HCEC 1CT (cell line): ENCODE data around the gene ATP5MC2.
"Not testable (repeated sequence)": the region's sequence is repeated elsewhere in the genome, so short reads cannot be mapped to it uniquely, and the experiment has no call there.

Source experiments
- DNase-seq: peaks from one replicate; pipeline ENCODE4 v3.0.0-alpha.2; 2017

Gene ATP5MC2

GRCh38 chr12:53688134-53688533, 12.3 kb upstream of the ATP5MC2 start:
- no peak for DNase-seq

DNA sequence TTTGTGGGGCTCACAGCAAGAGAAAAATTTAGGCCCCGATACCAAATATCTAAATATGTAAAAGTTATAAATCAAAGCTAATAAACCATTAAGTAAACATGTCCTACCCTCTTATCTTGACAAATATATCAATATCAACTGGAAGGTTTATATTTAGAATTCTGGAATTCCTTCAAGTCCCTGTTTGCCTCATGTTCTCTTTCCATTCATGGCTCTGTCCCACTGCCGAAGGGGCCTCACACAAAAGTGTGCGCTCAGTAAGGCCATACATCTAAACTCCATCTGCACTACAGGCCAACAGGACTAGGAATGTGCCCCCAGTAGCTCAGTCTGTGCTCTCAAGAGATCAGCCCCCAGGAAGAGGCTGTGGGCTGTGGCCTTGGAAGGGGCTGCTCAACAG, 10.6 kb upstream of the ATP5MC2 start:
- DNase-seq: no peak

DNA sequence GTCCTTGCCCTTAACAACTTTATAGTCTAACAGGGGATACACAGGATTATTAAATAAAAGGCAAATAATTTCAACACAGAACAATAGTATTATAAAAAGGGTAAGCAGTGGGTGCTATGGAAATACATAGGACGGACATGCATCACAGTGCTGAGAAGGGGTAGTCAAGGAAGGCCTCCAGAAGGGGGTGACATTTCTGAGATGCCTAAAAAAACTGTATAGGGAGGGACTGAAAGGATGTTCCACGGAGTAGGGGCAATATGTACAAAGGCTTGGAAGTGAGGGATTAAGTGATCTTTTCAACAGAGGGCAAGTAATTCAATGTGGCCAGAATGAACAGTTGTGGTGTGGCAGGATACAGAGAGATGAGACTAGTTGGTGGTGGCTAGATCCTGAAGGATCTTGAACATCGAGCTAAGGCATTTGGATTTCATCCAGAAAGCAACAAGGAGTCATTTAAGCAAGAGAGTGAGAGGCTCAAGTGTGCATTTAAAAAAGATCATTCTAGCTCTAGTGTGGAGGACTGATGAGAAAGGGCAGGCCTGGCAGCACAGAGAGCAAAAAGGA, 8.9 kb upstream of the ATP5MC2 start:
- DNase-seq: no peak

- no peak for DNase-seq
Observed at GRCh38 chr12:53683983-53684382, 8.1 kb upstream of the ATP5MC2 start.

DNA sequence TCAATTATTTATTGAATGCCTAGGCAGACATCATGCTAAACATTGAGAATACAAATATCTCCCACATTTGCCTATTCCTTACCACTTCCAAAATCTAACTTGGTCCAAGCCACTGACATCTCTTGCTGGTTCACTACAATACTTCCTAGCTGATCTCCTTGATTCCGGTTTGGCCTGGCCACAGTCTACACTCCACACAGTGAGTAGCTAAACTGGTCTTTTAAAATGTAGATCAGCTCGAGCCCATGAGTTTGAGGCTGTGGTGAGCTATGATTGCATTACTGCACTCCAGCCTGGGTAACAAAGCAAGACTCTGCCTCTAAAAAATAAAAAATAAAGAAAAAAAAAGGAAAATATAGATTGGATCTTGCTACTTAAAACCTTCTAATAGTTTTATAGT, 7.6 kb upstream of the ATP5MC2 start:
- no peak for DNase-seq

- DNase-seq: not testable (repeated sequence)
Observed at GRCh38 chr12:53680061-53680460, 4.2 kb upstream of the ATP5MC2 start.

- no peak for DNase-seq
Observed at GRCh38 chr12:53677800-53678148, 1.9 kb upstream of the ATP5MC2 start.

DNA sequence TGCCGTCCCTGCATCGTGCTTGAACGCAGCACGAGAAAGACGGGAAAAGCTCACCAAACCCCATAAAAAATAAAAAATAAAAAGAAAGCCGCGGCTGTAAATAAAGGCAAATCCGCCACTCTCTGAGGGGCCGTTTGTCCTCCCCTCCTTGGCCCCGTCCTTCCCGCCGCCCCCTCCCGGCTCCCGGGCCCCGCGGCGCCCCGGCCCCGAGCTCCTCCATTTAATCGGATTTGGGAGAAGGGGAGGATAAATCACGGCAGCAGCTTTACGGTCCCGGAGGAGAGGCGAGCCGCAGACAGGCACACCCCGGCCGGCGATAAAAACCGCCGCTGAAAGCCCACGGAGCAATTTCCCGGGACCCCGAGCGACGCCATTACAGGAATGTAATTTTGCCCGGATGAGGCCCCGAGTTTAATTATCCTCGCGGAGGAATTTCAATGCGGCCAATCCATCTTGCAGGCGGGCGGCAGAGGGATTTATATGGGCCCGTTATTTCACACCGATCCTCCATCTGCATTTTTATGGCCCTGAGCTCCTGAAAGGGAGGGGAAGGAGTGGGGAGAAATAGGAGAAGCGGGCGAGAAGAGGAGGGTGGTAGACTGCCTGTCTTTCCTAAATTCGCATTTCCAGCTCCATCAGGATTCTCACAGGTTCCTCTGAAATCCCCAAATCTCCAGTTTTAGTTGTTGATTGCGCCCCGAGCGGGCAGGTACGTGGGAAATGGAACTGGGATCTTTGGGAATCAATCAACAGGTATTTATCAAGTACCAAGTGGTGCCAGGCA, 1.3 kb upstream of the ATP5MC2 start:
- peak; percentile 10 for DNase-seq

DNA sequence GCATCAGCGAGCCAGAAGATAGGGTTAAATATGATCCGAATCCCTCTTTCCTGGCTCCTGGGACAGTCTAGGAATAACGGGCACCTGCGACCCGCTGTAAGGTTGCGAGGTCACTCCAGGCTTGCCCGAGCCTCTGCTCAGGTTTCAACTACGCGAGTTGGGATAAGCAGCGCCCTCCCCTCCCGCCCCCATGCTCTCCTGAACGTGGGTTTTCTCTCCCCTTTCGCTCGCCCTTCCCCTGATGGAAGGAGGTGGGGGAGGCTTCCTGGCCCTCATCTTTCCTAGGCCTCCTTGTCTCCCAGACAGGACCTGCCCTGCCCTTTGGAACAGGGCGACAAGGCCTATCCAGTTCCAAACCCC, 753 bp upstream of the ATP5MC2 start:
- DNase-seq: no peak

GRCh38 chr12:53674977-53675700, 744 bp downstream of the ATP5MC2 start:
- no peak for DNase-seq

- no peak for DNase-seq
Observed at GRCh38 chr12:53670971-53671370, 4.9 kb downstream of the ATP5MC2 start.

- no peak for DNase-seq
Observed at GRCh38 chr12:53670308-53670707, 5.6 kb downstream of the ATP5MC2 start.

GRCh38 chr12:53667080-53667479, 8.8 kb downstream of the ATP5MC2 start:
- no peak for DNase-seq

- no peak for DNase-seq
Observed at GRCh38 chr12:53664936-53665335, 10.9 kb downstream of the ATP5MC2 start.

DNA sequence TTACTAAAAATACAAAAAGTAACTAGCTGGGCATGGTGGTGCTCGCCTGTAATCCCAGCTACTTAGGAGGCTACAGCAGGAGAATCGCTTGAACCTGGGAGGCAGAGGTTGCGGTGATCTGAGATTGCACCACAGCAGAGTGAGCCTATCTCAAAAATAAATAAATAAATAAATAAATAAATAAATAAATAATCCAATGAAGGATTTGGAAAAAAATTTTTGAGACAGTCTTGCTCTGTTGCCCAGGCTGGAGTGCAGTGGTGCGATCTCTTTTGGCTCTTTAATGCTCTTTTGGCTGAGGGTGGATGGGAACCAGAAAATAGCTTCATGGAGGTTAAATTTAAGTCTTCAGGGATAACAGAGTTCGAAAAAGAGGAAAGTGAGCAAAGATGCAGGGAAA, 11.7 kb downstream of the ATP5MC2 start:
- DNase-seq: no peak

GRCh38 chr12:53660041-53660440, 15.8 kb downstream of the ATP5MC2 start:
- no peak for DNase-seq

- no peak for DNase-seq
Observed at GRCh38 chr12:53659571-53659981, 16.3 kb downstream of the ATP5MC2 start.

GRCh38 chr12:53659011-53659551, 16.8 kb downstream of the ATP5MC2 start:
- no peak for DNase-seq

GRCh38 chr12:53657041-53657440, 18.8 kb downstream of the ATP5MC2 start:
- DNase-seq: no peak

- DNase-seq: no peak
Observed at GRCh38 chr12:53653595-53653994, 22.3 kb downstream of the ATP5MC2 start.

DNA sequence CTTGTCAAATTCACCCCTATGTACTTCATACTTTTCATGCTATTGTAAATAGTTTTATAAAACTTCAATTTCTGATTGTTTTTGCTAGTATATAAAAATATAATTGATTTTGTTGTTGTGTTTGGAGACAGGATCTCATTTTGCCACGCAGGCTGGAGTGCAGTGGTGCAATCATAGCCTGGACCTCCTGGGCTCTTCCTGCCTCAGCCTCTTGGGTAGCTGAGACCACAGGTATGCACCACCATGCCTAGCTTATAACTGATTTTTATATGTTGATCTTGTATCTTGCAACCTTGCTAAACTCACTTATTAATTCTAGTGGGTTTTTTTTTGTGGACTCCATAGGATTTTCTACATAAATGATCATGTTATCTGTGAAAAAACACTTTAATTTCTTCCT, 23.5 kb downstream of the ATP5MC2 start:
- no peak for DNase-seq

- DNase-seq: no peak
Observed at GRCh38 chr12:53651737-53652136, 24.1 kb downstream of the ATP5MC2 start.

DNA sequence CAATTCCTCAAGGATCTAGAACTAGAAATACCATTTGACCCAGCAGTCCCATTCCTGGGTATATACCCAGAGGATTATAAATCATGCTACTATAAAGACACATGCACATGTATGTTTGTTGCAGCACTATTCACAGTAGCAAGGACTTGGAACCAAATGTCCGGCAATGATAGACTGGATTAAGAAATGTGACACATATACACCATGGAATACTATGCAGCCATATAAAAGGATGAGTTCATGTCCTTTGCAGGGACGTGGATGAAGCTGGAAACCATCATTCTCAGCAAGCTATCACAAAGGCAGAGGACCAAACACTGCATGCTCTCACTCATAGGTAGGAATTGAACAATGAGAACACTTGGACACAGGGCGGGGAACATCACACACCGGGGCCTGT, 29.6 kb downstream of the ATP5MC2 start:
- DNase-seq: not testable (repeated sequence)

GRCh38 chr12:53645165-53645564, 30.7 kb downstream of the ATP5MC2 start:
- DNase-seq: peak; percentile 20
